ENCODE measurements around the gene PTPN9.
"Not testable (repeated sequence)": the region's sequence is repeated elsewhere in the genome, so short reads cannot be mapped to it uniquely, and the experiment has no call there.

Gene PTPN9

GRCh38 chr15:75452364-75452864 is 126.7 kb downstream of the PTPN9 start:
- peak; percentile 17 for DNase-seq

DNA sequence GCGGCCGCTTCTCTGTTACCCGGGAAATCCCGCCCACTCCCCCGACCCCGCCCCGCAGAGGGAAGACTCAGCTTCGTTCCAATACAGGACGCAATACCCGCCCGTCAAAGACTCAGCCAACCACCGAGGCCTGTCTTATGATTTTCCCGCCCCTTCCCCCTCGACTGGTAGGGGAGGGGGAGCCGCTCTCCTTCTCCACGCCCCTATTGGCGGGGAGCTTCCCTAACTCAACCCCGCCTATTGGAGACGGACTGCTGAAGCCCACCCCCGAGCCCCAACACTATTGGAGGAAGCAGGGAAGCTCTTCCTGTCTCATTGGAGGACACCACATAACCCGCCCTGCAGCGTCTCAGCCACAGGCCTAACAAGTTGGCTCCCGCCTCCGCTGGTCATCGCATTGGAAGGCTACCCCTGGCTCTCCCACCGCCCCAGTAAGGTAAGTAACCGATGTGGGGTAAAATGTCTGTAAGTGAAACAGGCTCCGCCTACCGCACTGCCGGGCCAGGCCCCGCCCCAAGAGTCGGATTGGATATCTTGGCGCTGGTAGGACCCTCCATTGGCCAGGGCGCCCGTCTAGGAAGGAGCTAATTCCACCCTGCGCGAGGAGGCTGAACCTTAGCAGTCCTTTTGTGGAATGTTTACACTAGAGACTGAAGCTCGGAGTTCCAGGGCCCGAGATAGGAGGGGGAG is 127.3 kb downstream of the PTPN9 start, which contains the start of gene SIN3A:
SIN3A (minus strand) TSS at position 17 of the 690 bp plus-strand sequence. CDS start 21,315 bp downstream, outside the sequence.
- peak; percentile 99 for DNase-seq

DNA sequence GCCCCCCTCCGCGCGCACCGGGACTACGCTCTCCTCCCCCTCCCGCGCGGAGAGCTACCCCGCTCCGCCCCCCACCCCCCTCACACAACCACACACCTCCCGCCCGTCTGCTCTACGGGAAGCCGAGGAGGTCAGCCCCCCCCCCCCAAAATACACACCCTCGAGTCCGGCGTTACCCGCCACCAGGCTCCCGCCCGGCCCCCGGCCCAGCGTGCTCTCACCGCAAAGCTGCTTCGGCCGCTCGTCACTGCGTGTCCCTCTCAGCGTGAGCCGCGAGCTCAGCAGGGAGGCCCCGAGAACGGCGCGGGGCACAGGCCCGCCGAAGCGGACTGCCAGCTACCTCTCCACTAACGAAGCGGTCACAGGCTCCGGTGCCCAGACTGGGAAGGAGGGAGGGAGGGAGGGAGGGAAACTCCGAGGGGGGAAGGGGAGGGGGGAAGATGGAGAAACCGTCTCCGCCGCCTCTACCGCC is 127.9 kb downstream of the PTPN9 start:
- no peak for DNase-seq

DNA sequence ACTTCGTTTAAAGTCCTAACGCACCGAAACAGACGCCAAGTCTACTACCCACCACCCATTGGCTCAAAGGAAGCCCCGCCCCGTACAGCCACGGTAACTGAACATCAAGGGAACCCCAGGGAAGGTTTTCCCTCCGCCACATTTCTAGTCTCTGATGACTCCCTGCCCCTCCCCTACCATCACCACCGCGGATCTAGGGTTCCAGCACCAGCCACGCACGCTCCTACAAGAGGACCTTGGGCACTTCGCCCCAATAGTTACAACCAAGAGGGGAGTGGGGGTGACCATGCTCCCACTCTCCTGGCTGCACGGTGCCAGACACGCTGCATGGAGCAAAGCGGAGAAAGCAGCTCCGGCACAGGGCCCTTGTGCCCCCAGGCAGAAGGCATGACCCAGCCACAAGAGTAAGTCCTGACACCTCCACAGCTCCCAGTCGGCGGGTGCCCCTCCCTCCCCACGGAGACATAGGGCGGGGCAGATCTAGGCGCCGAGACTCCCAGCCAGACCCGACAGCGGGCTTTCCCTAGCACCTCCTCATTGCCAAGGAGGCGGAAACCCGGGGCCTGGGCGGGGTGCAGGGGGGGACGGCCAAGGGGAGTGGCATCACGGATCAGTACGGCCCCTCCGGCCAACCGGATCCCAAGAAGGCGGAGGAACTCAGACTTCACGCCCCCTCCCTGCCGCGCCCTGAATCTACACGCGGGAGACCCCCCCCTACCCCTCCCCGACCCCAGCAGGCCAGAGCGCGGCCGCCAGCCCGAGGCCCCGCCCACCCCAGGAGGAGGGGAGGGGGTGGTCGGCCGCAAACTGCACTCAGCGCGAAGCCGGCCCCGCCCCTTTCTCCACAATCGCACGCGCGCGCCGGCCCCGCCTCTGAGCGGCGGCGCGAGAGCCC is 128.6 kb downstream of the PTPN9 start:
- peak; percentile 84 for DNase-seq

DNA sequence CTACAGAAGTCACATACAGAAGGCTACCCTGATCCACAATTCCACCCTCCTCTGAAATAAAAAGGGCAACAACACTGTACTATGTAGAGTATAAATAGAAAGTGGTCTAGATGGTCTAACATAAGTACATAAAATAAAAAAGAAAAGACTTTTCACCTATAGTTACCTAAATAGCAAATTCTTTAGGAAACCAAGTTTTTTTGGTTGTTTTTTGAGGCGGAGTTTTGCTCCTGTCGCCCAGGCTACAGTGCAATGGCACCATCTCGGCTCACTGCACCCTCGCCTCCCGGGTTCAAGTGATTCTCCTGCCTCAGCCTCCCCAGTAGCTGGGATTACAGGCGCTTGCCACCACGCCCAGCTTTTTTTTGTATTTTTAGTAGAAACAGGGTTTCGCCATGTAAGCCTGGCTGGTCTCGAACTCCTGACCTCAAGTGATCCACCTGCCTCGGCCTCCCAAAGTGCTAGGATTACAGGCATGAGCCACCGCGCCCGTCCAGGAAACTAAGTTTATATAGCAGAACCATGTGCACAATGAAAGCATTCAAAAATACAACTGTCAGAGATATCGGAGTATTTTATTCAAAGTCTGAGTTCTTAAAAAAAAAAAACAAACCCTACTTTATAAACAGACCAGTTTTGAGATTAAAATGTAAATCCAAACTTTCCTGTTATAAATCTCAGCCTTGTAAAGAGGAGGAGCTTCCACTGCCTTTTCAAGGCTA is 129.4 kb downstream of the PTPN9 start:
- DNase-seq = no peak

GRCh38 chr15:75448171-75448570 is 130.9 kb downstream of the PTPN9 start:
- DNase-seq = not testable (repeated sequence)

DNA sequence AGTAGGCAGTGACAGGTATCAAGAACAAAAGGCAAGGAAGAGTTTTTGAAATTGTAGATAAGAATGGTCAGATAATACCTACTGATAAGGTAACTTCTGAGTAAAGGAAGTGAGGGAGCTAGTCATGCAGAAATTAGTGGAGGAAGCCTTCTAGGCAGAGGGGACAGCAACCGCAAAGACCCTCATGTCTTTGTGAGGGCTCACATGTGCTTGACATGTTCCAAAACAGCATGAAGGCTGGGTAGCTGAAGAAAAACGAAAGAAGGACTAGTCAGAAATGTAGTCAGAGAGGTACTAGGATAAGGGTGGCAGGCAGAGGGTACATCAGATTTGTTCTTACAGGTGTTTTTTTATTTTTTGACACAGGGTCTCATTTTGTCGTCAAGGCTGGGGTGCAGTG is 133.0 kb downstream of the PTPN9 start:
- DNase-seq = no peak

- not testable (repeated sequence) for DNase-seq
Observed at GRCh38 chr15:75445324-75445723, 133.8 kb downstream of the PTPN9 start.

DNA sequence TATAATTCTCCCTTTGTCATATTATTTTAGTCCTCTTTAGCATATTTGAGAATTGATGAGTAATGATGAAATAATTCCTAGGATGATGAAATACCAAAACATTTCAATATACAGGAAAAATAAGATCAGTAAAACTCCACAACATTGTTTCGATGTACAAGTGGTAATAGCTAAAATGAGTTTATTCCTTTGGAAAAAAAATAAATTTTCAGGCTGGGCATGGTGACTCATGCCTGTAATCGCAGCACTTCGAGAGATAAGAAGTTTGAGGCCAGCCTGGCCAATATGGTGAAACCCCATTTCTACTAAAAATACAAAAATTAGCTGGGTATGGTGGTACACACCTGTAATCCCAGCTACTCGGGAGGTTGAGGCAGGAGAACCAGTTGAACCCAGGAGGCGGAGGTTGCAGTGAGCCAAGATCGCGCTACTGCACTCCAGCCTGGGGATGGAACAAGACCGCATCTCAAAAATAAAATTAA is 135.1 kb downstream of the PTPN9 start:
- DNase-seq = not testable (repeated sequence)

DNA sequence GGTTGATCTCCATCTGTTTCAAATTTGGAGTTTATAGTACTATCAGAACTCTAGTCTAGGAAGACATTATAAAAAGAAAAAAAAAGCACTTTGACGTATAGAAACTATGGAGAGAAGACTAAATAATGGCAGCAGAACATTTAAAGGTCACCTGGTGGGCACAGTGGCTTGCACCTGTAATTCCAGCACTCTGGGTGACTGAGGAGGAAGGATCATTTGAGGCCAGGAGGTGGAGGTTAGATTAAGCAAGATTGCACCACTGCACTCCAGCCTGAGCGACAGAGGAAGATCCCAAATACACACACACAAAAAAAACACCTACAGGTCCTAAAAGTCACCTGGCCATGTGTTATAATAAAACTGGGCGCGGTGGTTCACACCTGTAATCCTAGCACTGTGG is 141.4 kb downstream of the PTPN9 start:
- DNase-seq = no peak

DNA sequence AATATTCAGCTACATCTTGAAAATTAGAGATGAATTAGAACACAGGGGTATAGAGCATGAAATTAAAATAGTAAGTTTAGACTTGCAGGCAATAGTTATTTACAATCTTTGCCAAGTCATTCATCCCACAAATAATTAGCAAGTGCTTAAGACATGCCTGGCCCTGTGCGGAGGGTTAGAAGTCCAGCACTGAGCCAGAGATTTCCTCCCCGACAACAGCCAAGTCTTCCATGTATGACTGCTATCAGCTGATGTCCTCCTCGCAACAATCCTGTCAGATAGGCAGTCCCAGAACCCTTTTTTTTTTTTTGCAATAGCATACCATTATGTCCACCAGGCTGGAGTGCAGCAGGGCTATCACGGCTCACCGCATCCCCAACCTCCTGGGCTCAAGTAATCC is 142.2 kb downstream of the PTPN9 start:
- DNase-seq = no peak

DNA sequence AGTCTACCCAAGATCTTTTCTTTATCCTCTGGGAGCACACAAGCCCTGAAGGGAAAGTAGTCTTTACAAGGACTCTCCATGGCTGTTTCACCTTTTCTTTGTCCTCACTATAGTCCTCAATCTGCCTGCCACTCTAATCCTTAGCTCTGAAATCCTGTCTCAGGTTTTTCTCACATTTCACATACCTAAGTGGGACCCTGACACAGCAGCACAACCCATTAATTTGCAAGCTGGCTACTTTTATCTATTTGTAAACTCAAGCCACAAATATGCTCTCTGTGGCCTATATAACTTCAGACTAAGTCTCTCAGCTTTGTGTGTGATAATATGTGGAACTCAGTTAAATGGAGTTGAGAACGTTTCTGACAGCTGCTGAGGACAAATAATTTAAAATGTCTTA is 147.4 kb downstream of the PTPN9 start:
- no peak for DNase-seq

DNA sequence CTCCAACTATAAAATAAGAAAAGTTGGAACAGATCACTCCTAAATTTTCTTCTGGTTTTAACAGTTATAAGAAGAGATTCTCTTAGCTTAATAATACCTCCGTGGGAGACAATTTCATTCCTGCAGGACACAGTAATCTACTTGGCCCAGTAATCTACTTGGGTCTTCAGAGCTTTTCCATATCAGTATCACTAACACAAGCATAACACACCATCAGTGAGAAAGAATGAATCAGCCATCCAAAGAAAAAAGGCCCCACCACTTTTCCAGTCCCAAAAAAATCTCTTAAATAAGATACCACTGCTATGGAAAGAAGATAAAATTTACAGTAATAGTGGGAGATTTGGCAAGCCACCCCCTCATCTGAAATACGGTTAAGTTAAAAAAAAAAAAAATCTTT is 147.8 kb downstream of the PTPN9 start:
- no peak for DNase-seq

DNA sequence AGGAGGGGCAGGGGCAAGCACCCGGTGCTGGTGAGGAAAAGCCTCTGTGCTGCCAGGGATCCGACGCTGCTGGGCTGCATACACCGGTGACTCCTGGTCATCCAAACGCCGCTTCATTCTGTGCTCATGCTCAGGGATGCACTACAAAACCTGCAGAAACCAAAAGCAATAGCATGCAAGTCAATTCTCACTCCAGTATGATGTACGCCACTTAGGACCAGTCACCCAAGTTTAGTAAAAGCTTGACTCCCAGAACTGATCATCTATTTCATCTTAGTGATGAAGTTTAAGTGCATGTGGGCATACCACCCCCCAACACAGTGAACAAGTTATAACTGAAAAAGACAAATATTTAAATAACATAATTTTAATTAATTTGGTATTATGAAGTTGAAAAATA is 148.9 kb downstream of the PTPN9 start:
- no peak for DNase-seq

- DNase-seq = no peak
Observed at GRCh38 chr15:75428152-75428551, 151.0 kb downstream of the PTPN9 start.

DNA sequence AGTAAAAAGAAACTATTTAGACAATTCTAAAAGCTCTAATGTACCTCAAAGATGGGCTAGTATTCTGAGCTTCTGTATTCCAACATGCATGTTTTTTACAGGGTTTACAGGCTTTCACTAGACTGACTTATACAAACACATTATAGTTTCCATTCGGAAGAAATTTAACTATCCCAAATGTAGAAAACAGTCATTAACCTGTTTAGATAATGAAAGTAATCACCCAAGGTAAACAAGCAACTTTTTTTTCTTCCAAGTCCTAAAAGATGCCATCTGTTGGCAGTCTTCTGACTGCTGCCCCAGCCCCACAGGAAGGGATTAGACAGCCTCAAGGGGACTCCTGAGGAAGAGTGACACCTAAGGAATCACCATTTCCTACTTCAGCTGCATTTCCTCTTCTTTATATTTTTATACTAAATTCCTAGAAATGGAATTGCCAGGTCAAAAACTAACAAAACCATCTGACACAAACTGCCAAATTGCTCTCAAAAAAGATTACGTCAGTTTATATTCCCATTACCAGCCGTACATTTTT is 153.1 kb downstream of the PTPN9 start:
- DNase-seq = no peak

DNA sequence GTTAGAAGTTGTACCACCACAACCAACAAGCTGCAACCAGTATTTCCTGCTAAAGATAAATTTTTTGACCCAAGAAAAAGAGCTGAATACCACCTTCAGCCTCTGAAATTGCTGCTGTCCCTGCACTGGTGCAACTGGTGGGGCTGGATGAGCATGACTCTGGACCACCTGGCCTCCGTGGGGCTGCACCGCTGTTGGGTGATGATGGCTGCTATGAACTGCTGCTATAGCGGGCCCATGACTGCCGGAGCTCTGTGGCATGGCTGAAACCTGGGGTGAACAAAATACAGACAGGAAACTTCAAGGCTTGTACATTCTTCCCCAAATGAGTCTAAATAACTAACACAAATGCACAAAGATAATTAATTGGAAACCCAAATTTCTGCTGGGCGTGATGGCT is 156.6 kb downstream of the PTPN9 start:
- no peak for DNase-seq

- DNase-seq = no peak
Observed at GRCh38 chr15:75420698-75421097, 158.4 kb downstream of the PTPN9 start.

- DNase-seq = no peak
Observed at GRCh38 chr15:75416584-75416983, 162.5 kb downstream of the PTPN9 start.
